ENCODE results near the gene PACS2.

Gene PACS2

DNA sequence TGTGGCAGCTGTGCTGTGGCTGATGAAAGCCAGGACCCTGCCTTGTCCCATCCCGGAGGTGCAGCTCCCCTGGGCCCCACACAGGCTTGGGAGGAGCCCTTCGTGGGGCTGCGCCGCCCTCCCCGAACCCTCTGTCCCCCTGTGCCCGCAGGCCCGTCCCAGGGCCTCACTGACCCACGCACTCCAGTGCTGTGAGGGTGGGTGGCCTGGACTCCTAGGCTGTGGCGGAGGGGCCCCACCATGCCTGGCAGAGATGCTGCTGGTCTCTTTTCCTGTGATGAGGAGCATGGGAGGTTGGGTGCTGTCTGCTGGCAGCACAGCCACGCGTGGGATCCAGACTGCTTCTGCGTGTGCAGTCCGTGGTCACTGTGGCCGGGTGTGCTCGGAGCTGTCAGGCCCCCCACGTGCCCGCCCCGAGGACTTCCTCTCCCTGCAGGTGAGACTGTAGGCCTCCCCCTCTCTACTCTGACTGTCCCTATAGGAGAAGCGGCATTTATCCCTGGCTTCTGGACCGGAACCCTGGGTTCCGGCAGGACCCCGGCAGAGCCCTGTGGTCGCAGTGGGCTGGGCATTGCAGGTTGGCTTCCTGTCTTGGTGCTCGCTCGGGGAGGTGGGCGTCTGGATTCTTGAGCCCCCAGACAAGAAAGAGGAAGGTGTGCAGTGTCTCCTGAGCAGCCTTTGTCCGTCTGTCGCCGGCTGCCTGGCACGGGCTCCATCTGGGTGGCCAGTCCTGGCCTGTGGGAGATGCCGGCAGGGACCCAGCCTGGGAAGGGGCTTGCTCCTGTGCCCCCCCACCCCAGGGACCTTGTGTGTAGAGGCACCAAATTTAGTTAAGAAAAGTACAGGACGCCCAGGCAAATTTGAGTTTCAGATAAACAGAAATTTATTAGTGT, 107.4 kb downstream of the PACS2 start:
- ChIA-PET CTCF (interaction anchor here (1.0 to 1.6 kb wide), 3 partner anchors 9 to 68 kb away, joined by 3 to 4 read pairs (median 3); no protein-coding TSS in a partner anchor), POLR2A (no interaction called here)
- TF ChIP-seq, protein P1, sequence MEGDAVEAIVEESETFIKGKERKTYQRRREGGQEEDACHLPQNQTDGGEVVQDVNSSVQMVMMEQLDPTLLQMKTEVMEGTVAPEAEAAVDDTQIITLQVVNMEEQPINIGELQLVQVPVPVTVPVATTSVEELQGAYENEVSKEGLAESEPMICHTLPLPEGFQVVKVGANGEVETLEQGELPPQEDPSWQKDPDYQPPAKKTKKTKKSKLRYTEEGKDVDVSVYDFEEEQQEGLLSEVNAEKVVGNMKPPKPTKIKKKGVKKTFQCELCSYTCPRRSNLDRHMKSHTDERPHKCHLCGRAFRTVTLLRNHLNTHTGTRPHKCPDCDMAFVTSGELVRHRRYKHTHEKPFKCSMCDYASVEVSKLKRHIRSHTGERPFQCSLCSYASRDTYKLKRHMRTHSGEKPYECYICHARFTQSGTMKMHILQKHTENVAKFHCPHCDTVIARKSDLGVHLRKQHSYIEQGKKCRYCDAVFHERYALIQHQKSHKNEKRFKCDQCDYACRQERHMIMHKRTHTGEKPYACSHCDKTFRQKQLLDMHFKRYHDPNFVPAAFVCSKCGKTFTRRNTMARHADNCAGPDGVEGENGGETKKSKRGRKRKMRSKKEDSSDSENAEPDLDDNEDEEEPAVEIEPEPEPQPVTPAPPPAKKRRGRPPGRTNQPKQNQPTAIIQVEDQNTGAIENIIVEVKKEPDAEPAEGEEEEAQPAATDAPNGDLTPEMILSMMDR (IDR thresholded peaks at IDR 0.05; ENCODE audit: control extremely low read depth, extremely low read depth, low read depth, missing control alignments) = no peak
- DNase-seq (ENCODE audit: extremely low spot score) = no peak

DNA sequence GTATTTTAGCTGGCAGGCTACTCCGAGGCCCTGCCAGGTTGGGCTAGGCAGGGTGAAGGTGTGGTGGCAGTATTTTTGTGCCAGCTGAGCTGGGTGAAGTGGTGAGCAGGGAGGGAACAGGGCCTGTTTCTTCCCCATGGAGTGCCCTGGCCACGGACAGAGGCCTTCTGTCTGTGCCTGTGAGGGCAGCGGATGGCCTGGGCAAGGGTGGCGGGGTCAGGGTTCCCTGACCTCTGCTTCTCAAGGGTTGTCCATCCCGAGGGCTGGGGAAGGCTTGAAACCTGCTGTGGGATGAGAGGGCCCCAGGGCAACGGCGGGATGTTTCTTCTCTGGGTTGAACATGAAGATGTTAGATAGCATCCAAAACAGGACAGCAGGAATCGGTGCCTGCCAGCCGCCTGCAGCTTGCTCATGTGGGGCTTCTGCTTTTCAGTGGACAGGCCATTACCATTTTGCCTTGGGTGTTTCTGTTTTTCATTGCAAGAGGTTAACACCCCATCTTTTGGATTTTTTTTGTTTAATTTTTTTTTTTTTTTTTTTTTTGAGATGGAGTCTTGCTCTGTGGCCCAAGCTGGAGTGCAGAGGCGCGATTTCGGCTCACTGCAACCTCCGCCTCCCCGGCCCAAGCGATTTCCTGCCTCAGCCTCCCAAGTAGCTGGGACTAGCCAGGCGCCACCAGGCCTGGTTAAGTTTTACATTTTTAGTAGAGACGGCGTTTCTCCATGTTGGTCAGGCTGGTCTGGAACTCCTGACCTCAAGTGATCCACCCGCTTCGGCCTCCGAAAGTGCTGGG, 108.3 kb downstream of the PACS2 start:
- TF ChIP-seq, protein P1 (IDR thresholded peaks at IDR 0.05; ENCODE audit: control extremely low read depth, extremely low read depth, low read depth, missing control alignments) = no peak

DNA sequence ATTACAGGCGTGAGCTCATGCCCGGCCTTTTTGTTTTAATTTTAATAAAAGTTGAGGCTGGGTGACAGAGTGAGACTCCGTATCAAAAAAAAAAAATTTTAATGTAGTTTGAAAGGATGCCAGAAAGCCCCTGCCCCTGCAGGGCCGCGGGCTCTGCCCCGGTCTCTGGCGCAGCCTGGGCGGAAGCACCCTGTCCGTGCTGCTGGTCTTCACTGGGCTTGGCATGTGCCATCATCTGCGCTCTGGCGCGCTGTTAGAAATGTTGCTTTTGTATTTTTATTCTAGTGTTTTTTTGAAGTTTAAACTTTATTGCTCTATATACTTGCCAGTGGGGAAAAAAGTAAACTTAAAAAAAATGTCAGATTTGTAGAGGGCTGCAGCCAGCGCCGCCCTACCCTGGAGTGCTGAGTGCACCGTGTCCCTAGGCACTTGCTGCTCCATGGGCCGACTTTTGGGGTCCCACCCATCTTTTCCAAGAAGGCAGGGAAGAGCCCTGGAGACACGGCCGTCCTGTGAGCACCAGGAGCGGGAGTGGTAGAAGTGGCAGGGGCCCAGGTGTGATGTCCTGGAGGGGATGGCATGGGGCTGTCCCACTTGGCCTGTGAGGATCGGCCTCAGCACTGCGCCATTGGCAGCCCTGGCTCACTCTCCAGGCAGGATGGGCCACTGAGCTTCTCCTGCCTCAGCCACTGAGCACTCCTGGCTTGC, 109.1 kb downstream of the PACS2 start:
- TF ChIP-seq, protein P1 (IDR thresholded peaks at IDR 0.05; ENCODE audit: control extremely low read depth, extremely low read depth, low read depth, missing control alignments) = no peak
- DNase-seq (ENCODE audit: extremely low spot score) = no peak
- POLR2A ChIA-PET = interaction anchor here (0.6 kb wide), 1 partner anchor 673 kb away, joined by 5 read pairs; no protein-coding TSS in a partner anchor
- CTCF ChIA-PET = interaction anchor here (1.1 to 2.0 kb wide), 3 partner anchors 11 to 53 kb away, joined by 4 to 7 read pairs (median 4); no protein-coding TSS in a partner anchor

More for the DNA sequence above, 108.3 kb downstream of the PACS2 start:
- ChIA-PET CTCF (interaction anchor here (1.5 to 2.0 kb wide), 3 partner anchors 11 to 52 kb away, joined by 3 to 7 read pairs (median 4); no protein-coding TSS in a partner anchor), POLR2A (interaction anchor here (0.6 kb wide), 1 partner anchor 672 kb away, joined by 5 read pairs; no protein-coding TSS in a partner anchor)
- no peak for DNase-seq (ENCODE audit: extremely low spot score)

DNA sequence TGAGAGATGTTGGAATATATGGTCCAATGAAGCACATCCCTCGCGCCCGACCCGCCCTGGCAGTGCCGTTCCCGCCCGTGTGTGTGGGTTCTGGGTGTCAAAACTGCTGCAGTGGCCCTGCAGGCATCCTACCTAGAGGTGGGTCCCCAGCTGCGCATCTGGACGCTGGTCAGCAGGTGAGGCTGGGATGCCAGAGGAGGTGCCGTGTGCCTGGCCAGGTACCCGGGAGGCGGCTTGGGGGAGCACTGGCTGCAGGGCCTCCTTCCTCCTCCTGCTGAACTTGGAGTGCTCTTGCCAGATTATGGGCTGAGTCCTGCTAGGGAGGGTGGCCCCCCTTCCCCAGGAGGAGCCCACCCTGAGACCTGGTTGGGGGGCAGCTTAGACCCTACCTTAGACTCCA, 110.3 kb downstream of the PACS2 start:
- DNase-seq (ENCODE audit: extremely low spot score) = no peak

DNA sequence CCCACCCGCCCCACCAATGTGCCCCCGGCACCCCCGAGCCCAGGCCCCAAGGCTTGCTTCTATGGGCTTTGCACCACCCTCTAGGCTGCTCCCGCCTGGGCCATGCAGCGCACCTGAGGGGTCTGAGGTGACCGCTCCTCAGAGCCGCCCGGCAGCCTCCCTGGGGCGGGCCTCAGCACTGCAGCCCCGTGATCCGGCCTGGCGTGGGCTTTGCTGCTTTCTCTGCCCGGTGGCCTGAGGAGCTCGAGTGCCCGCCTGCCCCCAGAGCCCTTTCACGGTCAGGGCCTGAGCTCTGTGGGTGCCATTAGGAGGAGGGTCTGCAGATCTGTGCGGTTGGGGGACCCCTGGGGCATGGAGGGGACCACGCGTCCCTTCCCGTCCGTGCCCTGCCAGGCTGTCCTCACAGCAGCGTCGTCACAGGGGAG, 111.3 kb downstream of the PACS2 start:
- CTCF ChIA-PET = interaction anchor here (1.4 to 1.7 kb wide), 3 partner anchors 9 to 64 kb away, joined by 3 to 4 read pairs (median 4); no protein-coding TSS in a partner anchor
- TF ChIP-seq, protein P1 (IDR thresholded peaks at IDR 0.05; ENCODE audit: control extremely low read depth, extremely low read depth, low read depth, missing control alignments) = no peak
- DNase-seq (ENCODE audit: extremely low spot score) = no peak

More for the DNA sequence above, 110.3 kb downstream of the PACS2 start:
- ChIA-PET POLR2A (interaction anchor here (0.5 to 0.7 kb wide), 2 partner anchors 14 to 236 kb away, joined by 3 to 4 read pairs; no protein-coding TSS in a partner anchor), CTCF (interaction anchor here (1.1 to 1.7 kb wide), 2 partner anchors 10 to 13 kb away, joined by 4 read pairs; no protein-coding TSS in a partner anchor)
- TF ChIP-seq, protein P1 (IDR thresholded peaks at IDR 0.05; ENCODE audit: control extremely low read depth, extremely low read depth, low read depth, missing control alignments) = no peak

More for the DNA sequence above, 111.3 kb downstream of the PACS2 start:
- POLR2A ChIA-PET = no interaction called here

Data from GM10248 (cell line).